Measurements from ENCODE around the gene TSPAN18. TPM values are rescaled to one million over a fixed set of nuclear protein-coding genes. Genes with fewer than 3 reads are reported as not detected.
A peak's percentile ranks its signal among the peaks of the same experiment; 100 is the strongest.

TSPAN18 gene
- total RNA-seq, 1 donor: 5.8 TPM

- no peaks in the 10 kb centered on the region for H3K36me3 ChIP-seq (ENCODE audit: insufficient read depth, low read length)
- no peak overlapping the region for H3K4me2 ChIP-seq (ENCODE audit: insufficient read depth, low read length)
- H3K27ac ChIP-seq (ENCODE audit: low read depth, low read length): no peak overlapping the region
- no peak for TF ChIP-seq CTCF (IDR thresholded peaks at IDR 0.05; ENCODE audit: extremely low read depth, low read depth, low read length)
- DNase-seq (ENCODE audit: insufficient read length, low spot score, missing footprints): no peak
- H3K9me3 ChIP-seq (ENCODE audit: low read depth, low read length): no peaks in the 10 kb centered on the region
- H3K4me3 ChIP-seq (ENCODE audit: insufficient read depth, low read length): no peak overlapping the region
- peaks cover 11% of the 10 kb centered on the region for H3K27me3 ChIP-seq (ENCODE audit: insufficient read depth, low read length)
- no peaks in the 10 kb centered on the region for H3K79me2 ChIP-seq (ENCODE audit: insufficient read depth, low read length)
- peaks cover 3% of the 10 kb centered on the region for H3K4me1 ChIP-seq (ENCODE audit: insufficient read depth, low read length)
- no peaks in the 10 kb centered on the region for H4K20me1 ChIP-seq (ENCODE audit: insufficient read depth, low read length)
- no peak overlapping the region for H2AFZ ChIP-seq (ENCODE audit: low read length)
These were observed 57.6 kb downstream of the TSPAN18 start for GRCh38 chr11:44784436-44784760.

GRCh38 chr11:44784851-44785250 lies 58.1 kb downstream of the TSPAN18 start:
- H4K20me1 ChIP-seq (ENCODE audit: insufficient read depth, low read length): no peaks in the 10 kb centered on the region
- H2AFZ ChIP-seq (ENCODE audit: low read length): no peak overlapping the region
- no peak overlapping the region for H3K27ac ChIP-seq (ENCODE audit: low read depth, low read length)
- no peaks in the 10 kb centered on the region for H3K9me3 ChIP-seq (ENCODE audit: low read depth, low read length)
- H3K4me2 ChIP-seq (ENCODE audit: insufficient read depth, low read length): no peak overlapping the region
- H3K27me3 ChIP-seq (ENCODE audit: insufficient read depth, low read length): peaks cover 11% of the 10 kb centered on the region
- TF ChIP-seq CTCF (IDR thresholded peaks at IDR 0.05; ENCODE audit: extremely low read depth, low read depth, low read length): no peak
- no peak for DNase-seq (ENCODE audit: insufficient read length, low spot score, missing footprints)
- no peak overlapping the region for H3K4me3 ChIP-seq (ENCODE audit: insufficient read depth, low read length)
- no peaks in the 10 kb centered on the region for H3K36me3 ChIP-seq (ENCODE audit: insufficient read depth, low read length)
- H3K4me1 ChIP-seq (ENCODE audit: insufficient read depth, low read length): peaks cover 7% of the 10 kb centered on the region
- no peaks in the 10 kb centered on the region for H3K79me2 ChIP-seq (ENCODE audit: insufficient read depth, low read length)

GRCh38 chr11:44785856-44786607 lies 59.3 kb downstream of the TSPAN18 start:
- DNase-seq (ENCODE audit: insufficient read length, low spot score, missing footprints): no peak
- no peaks in the 10 kb centered on the region for H4K20me1 ChIP-seq (ENCODE audit: insufficient read depth, low read length)
- TF ChIP-seq CTCF (IDR thresholded peaks at IDR 0.05; ENCODE audit: extremely low read depth, low read depth, low read length): peak; percentile 27

GRCh38 chr11:44787070-44787469 lies 60.3 kb downstream of the TSPAN18 start:
- H3K79me2 ChIP-seq (ENCODE audit: insufficient read depth, low read length): no peaks in the 10 kb centered on the region
- peaks cover 9% of the 10 kb centered on the region for H3K4me1 ChIP-seq (ENCODE audit: insufficient read depth, low read length)
- no peak for DNase-seq (ENCODE audit: insufficient read length, low spot score, missing footprints)
- no peak overlapping the region for H3K27ac ChIP-seq (ENCODE audit: low read depth, low read length)
- H4K20me1 ChIP-seq (ENCODE audit: insufficient read depth, low read length): no peaks in the 10 kb centered on the region
- no peak for TF ChIP-seq CTCF (IDR thresholded peaks at IDR 0.05; ENCODE audit: extremely low read depth, low read depth, low read length)
- H3K4me3 ChIP-seq (ENCODE audit: insufficient read depth, low read length): no peak overlapping the region
- H2AFZ ChIP-seq (ENCODE audit: low read length): no peak overlapping the region
- H3K36me3 ChIP-seq (ENCODE audit: insufficient read depth, low read length): no peaks in the 10 kb centered on the region
- H3K4me2 ChIP-seq (ENCODE audit: insufficient read depth, low read length): no peak overlapping the region
- H3K27me3 ChIP-seq (ENCODE audit: insufficient read depth, low read length): peaks cover 8% of the 10 kb centered on the region
- H3K9me3 ChIP-seq (ENCODE audit: low read depth, low read length): no peaks in the 10 kb centered on the region

More at GRCh38 chr11:44785856-44786607, 59.3 kb downstream of the TSPAN18 start:
- Histone ChIP-seq H3K9me3 (ENCODE audit: low read depth, low read length) (no peaks in the 10 kb centered on the region), H3K4me1 (ENCODE audit: insufficient read depth, low read length) (peaks cover 9% of the 10 kb centered on the region), H3K79me2 (ENCODE audit: insufficient read depth, low read length) (no peaks in the 10 kb centered on the region), H3K4me3 (ENCODE audit: insufficient read depth, low read length) (no peak overlapping the region), H3K27ac (ENCODE audit: low read depth, low read length) (no peak overlapping the region), H3K36me3 (ENCODE audit: insufficient read depth, low read length) (no peaks in the 10 kb centered on the region), H3K27me3 (ENCODE audit: insufficient read depth, low read length) (peaks cover 11% of the 10 kb centered on the region), H3K4me2 (ENCODE audit: insufficient read depth, low read length) (no peak overlapping the region), H2AFZ (ENCODE audit: low read length) (no peak overlapping the region)
